Measurements from ENCODE around the gene ZNF672.

ZNF672 gene

GRCh38 chr1:248890549-248891498, 52.8 kb downstream of the ZNF672 start:
- DNase-seq = no peak

- DNase-seq = no peak
Measured at GRCh38 chr1:248891758-248892157, 53.7 kb downstream of the ZNF672 start.

DNA sequence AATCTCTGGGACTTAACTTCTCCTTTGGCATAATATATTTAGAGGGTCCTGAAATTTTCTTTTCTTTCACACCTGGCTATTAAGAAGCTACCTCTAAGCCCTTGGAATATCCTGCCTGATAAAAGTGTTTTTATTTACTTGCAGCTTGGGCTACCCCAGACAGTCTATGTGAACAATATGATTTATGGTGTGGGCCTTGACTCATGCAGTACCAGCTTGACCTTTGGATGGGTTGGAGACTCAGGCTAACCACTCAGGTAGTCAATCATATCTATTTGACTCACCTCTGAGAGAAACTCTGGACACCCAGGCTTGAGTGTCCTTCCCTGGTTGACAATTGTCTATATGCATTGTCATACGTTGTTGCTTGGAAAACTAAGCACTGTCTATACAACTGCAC, 54.6 kb downstream of the ZNF672 start:
- DNase-seq = no peak

DNA sequence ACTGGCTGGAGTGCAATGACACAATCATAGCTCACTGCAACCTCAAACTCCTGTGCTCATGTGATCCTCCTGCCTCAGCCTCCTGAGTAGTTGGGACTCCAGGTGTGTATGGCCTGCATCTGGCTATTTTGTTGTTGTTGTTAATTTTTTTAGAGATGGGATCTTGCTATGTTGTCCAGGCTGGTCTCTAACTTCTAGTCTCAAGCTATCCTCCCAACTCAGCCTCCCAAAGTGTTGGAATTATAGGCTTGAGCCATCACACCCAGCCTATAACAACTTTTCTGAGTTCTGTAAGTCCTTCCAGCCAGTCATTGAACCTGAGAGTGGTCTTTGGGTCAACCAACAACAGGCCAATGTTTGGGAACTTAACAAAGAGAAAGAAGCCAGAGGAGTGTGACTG, 56.8 kb downstream of the ZNF672 start:
- no peak for DNase-seq

DNA sequence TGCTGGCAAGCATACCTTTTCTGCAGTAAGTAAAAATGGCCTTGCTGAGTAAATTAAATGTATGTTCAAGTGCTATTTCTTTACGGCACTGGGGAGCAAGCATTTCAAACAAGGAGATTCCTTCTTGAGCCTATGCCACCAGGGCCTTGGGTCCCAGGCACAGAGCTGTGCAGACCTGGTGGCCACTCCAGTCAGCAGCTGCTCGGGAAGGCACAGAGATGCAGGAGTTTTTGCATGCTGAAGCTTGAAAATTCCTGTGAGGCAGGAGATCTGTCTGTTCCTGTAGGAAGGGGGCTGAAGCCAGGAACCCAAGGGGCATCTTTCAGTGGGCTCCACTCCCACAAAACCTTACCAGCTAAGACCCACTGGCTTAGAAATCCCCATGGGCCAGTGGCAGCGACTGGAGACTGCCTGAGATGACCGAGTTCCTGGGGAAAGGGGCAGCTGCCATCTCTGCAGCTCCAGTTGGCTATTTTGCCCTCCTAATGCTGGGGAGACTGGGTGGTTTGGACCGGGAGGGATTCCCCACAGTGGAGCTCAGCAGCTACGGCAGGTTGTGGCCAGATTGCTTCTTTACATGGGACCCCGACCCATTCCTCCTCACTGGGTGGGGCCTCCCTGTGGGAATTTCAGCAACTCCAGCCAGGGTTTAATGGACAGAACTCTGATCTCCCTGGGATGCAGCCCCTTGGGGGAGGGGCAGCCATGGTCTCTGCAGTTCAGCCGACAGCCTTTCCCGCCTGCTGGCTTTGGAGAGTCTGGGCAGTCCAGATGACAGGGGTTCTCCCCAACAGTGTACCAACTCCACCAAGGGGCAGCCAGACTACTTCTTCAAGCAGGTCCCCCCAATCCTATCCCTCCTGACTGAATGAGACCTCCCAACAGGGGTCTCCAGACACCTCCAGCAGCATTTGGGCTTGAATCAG, 59.7 kb downstream of the ZNF672 start:
- no peak for DNase-seq

Measured in stimulated activated CD4-positive, alpha-beta T cell treated with anti-CD3 and anti-CD28 coated beads, Interleukin-2, amount 100 ng/mL, for 24 hours (primary cell).